ENCODE results near the gene SLC9A5.

SLC9A5 gene

DNA sequence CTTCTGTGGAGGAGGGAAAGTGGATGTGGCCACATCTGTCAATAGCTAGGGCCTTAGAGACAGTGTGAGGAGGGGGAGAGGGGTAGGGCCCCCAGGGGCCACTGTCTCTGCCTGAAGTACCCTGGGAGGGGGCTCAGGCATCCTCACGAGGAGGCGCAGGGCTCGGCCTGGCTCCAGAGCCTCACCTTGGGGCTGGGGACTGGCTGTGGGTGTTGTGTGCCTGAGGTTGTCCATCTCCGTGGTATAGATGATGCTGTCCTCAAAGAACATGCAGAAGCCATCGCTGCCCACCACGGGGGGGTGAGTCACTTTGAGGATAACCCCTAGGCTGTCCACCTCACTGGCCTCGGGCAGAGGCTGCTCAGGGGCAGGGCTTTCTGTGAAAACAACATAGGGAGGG is 42.7 kb downstream of the SLC9A5 start:
- TF ChIP-seq, protein P1, sequence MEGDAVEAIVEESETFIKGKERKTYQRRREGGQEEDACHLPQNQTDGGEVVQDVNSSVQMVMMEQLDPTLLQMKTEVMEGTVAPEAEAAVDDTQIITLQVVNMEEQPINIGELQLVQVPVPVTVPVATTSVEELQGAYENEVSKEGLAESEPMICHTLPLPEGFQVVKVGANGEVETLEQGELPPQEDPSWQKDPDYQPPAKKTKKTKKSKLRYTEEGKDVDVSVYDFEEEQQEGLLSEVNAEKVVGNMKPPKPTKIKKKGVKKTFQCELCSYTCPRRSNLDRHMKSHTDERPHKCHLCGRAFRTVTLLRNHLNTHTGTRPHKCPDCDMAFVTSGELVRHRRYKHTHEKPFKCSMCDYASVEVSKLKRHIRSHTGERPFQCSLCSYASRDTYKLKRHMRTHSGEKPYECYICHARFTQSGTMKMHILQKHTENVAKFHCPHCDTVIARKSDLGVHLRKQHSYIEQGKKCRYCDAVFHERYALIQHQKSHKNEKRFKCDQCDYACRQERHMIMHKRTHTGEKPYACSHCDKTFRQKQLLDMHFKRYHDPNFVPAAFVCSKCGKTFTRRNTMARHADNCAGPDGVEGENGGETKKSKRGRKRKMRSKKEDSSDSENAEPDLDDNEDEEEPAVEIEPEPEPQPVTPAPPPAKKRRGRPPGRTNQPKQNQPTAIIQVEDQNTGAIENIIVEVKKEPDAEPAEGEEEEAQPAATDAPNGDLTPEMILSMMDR (conservative IDR thresholded peaks at IDR 0.05): no peak
- no peak overlapping the region for H3K27ac ChIP-seq

DNA sequence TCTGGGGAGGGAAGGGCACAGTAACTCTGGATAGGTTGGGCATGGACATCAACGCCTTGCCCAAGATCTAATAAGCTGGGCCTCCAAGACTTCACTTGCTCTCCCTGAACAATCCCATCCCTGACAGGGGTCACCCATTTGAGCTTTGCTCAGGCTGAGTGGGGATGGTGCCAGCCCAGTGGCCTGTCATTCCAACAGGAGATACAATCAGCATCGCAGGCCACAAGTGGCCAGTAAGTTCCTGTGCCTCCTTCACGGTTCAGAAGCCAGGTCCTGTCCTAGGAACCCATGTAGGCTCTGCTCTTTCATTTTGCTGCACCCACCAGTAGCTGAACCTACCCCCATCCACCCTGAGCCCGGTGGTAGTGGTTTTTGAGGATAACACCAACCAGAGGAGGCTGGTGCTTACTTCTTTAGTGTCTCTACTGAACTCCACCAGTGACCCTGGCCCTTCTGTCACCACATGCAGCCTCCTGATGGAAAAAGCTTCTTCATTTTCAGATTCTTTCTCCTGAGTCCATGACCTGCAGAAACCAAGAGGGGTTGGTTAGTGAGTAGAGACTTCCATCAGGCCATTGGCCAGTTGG is 45.5 kb downstream of the SLC9A5 start:
- H3K27ac ChIP-seq: no peak overlapping the region
- TF ChIP-seq, protein P1 (conservative IDR thresholded peaks at IDR 0.05): no peak

DNA sequence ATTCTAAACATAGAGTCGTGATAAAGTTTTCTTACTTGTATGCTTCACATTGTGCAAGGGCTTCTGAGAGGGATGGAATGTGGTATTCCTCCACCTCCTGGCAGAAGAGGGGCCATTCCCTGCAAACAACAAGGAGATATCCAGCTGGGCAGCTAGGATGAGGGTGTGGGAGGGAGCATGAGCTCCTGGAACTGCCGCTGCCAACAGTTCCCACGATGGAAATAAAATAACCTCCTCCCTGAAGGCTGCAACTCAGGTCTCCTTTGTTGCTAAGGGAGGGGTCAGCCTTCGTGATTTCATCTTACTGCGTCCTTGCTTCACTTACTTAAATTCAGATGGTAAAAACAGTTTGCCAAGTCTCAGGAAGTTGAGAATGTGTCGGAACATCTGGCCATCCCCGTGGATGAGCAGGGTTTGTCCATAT is 46.2 kb downstream of the SLC9A5 start:
- TF ChIP-seq, protein P1 (conservative IDR thresholded peaks at IDR 0.05): no peak
- H3K27ac ChIP-seq: no peak overlapping the region

DNA sequence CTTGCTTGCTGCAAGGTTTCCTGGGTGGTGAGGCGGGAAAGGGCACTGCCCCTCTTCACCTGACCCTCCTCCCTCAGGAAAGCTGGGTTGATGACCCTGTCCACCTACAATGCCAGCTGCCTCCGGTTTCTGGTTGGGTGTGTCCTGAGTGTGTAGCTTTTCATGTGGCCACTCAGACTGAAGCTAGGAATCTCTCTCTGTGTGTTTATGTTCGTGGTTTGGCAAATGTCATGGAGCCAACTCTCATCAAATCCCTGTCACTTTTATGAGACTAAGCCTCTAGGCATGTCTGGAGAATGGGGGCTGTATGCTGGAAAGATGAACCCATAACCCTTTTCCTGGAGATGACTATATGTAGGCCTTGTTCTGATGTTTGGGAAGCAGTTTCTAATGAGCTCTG is 47.6 kb downstream of the SLC9A5 start:
- TF ChIP-seq, protein P1 (conservative IDR thresholded peaks at IDR 0.05): no peak
- no peak overlapping the region for H3K27ac ChIP-seq

DNA sequence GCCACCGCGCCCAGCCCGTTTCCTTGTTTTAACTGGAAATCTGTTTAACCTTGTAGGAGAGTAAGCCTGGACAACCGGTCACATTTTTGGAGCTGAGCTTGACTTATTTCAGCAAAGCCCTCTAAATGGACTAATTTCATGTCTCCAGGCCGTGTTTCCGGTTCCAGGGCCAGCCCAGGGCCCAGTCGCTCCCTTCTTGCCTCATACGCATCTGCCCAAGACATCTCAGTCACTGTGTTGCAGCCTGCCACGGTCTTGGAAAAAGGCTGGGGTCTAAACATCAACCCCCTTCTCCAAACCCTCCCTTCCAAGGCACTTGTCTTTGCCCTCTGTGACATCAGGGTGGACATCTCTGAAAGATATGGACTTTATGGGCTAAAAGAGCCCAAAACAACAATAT is 49.5 kb downstream of the SLC9A5 start:
- TF ChIP-seq, protein P1 (conservative IDR thresholded peaks at IDR 0.05): no peak
- no peak overlapping the region for H3K27ac ChIP-seq

DNA sequence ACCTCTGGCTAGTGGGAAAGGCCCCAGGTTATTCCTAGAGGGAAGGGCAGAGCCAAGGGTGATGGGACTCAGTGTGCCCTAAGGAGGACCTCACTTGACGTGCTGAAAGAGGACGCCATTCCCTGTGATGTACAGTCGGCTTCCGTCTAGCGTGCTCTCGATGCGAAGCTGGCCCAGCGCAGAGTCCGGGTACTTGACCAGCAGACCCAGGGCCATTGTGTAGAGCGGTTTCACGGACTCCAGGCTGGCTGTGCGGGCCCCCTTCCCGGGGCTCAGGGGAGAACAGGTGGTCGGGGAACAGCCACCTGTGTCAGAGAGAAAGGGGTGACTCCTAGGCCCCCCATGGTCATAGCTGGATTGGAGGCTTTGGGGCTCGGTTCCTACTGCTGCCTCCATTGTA is 50.5 kb downstream of the SLC9A5 start:
- no peak overlapping the region for H3K27ac ChIP-seq
- TF ChIP-seq, protein P1 (conservative IDR thresholded peaks at IDR 0.05): no peak

DNA sequence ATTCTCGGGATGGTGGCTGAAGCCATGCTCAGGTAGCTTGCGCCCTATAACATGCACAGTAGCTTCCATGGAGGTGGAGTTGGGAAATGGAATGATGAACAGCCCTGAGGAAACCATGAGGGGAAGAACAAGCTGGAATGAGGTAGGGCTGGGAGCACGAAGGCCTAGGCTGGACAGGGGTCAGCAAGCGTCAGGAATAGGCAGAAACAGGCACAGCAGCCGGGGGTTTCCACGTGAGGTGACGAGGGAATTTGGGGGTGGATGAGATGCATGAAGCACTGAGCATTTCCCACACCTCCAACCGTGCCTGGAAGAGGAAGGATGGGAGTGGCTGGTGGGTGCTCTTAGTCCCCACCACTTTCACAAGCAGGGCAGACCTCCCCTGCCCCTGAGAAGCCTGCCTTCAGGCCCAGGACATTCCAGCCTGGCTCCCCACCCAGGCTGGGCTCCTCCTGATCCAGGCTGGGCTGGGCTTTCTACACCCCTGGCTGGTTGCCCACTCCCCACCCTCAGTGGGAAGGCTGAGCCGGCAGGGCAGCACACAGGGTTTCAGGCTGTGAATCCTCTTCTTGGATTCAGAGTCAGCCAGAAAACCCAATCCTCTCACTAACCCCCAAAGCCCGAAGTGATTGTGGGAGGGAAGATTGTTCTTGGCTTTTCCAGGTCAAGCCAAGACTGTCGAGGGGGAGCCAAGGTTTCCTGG is 52.5 kb downstream of the SLC9A5 start:
- 0 out of 2 replicates have a peak overlapping the region, but pooled peaks have one; percentile 18 for H3K27ac ChIP-seq
- TF ChIP-seq, protein P1 (conservative IDR thresholded peaks at IDR 0.05): no peak

Data from VCaP (cell line).